H1 (cell line): ENCODE measurements around the gene SEMA6A. TPM values are rescaled to one million over a fixed set of nuclear protein-coding genes. Genes with fewer than 3 reads are reported as not detected.
"Not testable (repeated sequence)": the region's sequence is repeated elsewhere in the genome, so short reads cannot be mapped to it uniquely, and the experiment has no call there.

Experiments
- CTCF ChIA-PET: fragments of 300-600 bp; sonication (Branson Sonifier 250); formaldehyde crosslinking; loops from one replicate; lab custom pipeline; 2021; ENCODE audit not compliant: partially characterized antibody; lab: Charles Lee
- POLR2A ChIA-PET: fragments of 300-600 bp; sonication (Branson Sonifier 250); formaldehyde crosslinking; loops from one replicate; lab custom pipeline; 2021; ENCODE audit warnings: inconsistent platforms; ENCODE audit not compliant: partially characterized antibody; lab: Charles Lee
- DNase-seq, 2 experiments: peaks; one replicate each; pipeline versions ENCODE4 v3.0.0 to v3.0.0-alpha.2; 2010 to 2022; ENCODE audit warnings: low spot score in 2 of 2, low read depth in 1 of 2, mixed read lengths in 1 of 2
- FAIRE-seq: peaks from 2 replicates; lab custom pipeline; 2011; peaks lifted over from hg19 to GRCh38; lab: Jason Lieb, UNC
- H2AFZ ChIP-seq: 2 replicates; pipeline ENCODE4 v1.8.1; 2012; ENCODE audit warnings: low read length, inconsistent platforms
- H2AK5ac ChIP-seq: 2 replicates; pipeline ENCODE4 v1.6.1; 2013; ENCODE audit warnings: low read depth, low read length
- H2BK120ac ChIP-seq: replicated peaks from 2 replicates; pipeline ENCODE3; 2013; ENCODE audit warnings: low read depth, low read length, inconsistent platforms
- H2BK12ac ChIP-seq: 2 replicates; pipeline ENCODE4 v1.6.1; 2013; ENCODE audit warnings: low read depth, low read length
- H2BK15ac ChIP-seq: 2 replicates; pipeline ENCODE4 v1.6.1; 2013; ENCODE audit warnings: low read length
- H2BK20ac ChIP-seq: 2 replicates; pipeline ENCODE4 v1.6.1; 2013; ENCODE audit warnings: low read length
- H2BK5ac ChIP-seq: 2 replicates; pipeline ENCODE4 v1.6.1; 2013; ENCODE audit warnings: low read depth, low read length
- H3K14ac ChIP-seq: 2 replicates; pipeline ENCODE4 v1.6.1; 2013; ENCODE audit warnings: inconsistent platforms; ENCODE audit not compliant: insufficient read length
- H3K18ac ChIP-seq: 2 replicates; pipeline ENCODE4 v1.6.1; 2013; ENCODE audit warnings: low read length; ENCODE audit errors: extremely low read depth
- H3K23ac ChIP-seq: 2 replicates; pipeline ENCODE4 v1.6.1; 2013; ENCODE audit warnings: inconsistent platforms; ENCODE audit not compliant: insufficient read length
- H3K23me2 ChIP-seq: 2 replicates; pipeline ENCODE4 v1.6.1; 2013; ENCODE audit warnings: low read depth, low read length
- H3K27ac ChIP-seq: 2 replicates; pipeline ENCODE4 v1.6.1; 2011; ENCODE audit warnings: low read depth, low read length, inconsistent platforms
- H3K27me3 ChIP-seq, 4 experiments: replicated peaks in 1 of 4; 1 replicate in 1 of 4; 2 replicates in 3 of 4; pipeline versions ENCODE4 v1.6.1 to v1.8.1; 2011 to 2013; ENCODE audit warnings: low read length in 3 of 4, mild to moderate bottlenecking in 3 of 4, inconsistent platforms in 2 of 4, mixed read lengths in 2 of 4, moderate library complexity in 1 of 4; ENCODE audit not compliant: control insufficient read depth in 3 of 4, insufficient read depth in 3 of 4; ENCODE audit errors: extremely low read depth in 1 of 4
- H3K36me3 ChIP-seq, 4 experiments: 2 replicates each; pipeline versions ENCODE4 v1.6.1 to v1.8.1; 2011 to 2013; ENCODE audit warnings: mild to moderate bottlenecking in 4 of 4, low read length in 3 of 4, moderate library complexity in 2 of 4, control low read depth in 1 of 4, inconsistent platforms in 1 of 4; ENCODE audit not compliant: insufficient read depth in 4 of 4, control insufficient read depth in 2 of 4
- H3K4ac ChIP-seq: replicated peaks from 2 replicates; pipeline ENCODE3; 2013; ENCODE audit warnings: low read length, low read depth, mixed read lengths, inconsistent platforms; ENCODE audit not compliant: insufficient read length
- H3K4me1 ChIP-seq, 4 experiments: replicated peaks in 1 of 4; 1 replicate in 1 of 4; 2 replicates in 3 of 4; pipeline versions ENCODE4 v1.6.1 to v1.8.1; 2011 to 2013; ENCODE audit warnings: low read length in 3 of 4, inconsistent platforms in 2 of 4, mixed read lengths in 1 of 4; ENCODE audit not compliant: insufficient read depth in 4 of 4, control insufficient read depth in 3 of 4
- H3K4me2 ChIP-seq, 2 experiments: 2 replicates each; pipeline versions ENCODE4 v1.6.1 to v1.8.1; 2011 to 2013; ENCODE audit warnings: low read depth in 2 of 2, low read length in 2 of 2, control low read depth in 1 of 2, inconsistent platforms in 1 of 2, mild to moderate bottlenecking in 1 of 2; ENCODE audit not compliant: insufficient read depth in 1 of 2
- H3K4me3 ChIP-seq, 4 experiments: fragments of 200-600, 300-600 bp in 1 of 4; sonication (generic), shearing (Covaris generic), sonication (Bioruptor Twin) in 1 of 4; 2 replicates each; pipeline versions ENCODE4 v1.5.1 to v1.8.1; 2011 to 2016; ENCODE audit warnings: low read length in 4 of 4, low read depth in 3 of 4, control low read depth in 2 of 4, inconsistent platforms in 2 of 4, mild to moderate bottlenecking in 2 of 4, mixed read lengths in 1 of 4, moderate library complexity in 1 of 4; ENCODE audit not compliant: insufficient read depth in 2 of 4; ENCODE audit errors: extremely low read depth in 1 of 4
- H3K56ac ChIP-seq: replicated peaks from 2 replicates; pipeline ENCODE3; 2013; ENCODE audit warnings: low read depth, mild to moderate bottlenecking, mixed read lengths, low read length, inconsistent platforms; ENCODE audit not compliant: insufficient read length
- H3K79me1 ChIP-seq: 2 replicates; pipeline ENCODE4 v1.6.1; 2013; ENCODE audit warnings: low read depth, low read length, control low read depth
- H3K79me2 ChIP-seq, 2 experiments: 2 replicates each; pipeline versions ENCODE4 v1.6.1 to v1.8.1; 2012 to 2013; ENCODE audit warnings: low read length in 2 of 2, mild to moderate bottlenecking in 2 of 2, inconsistent platforms in 1 of 2; ENCODE audit not compliant: insufficient read depth in 2 of 2, control insufficient read depth in 1 of 2
- H3K9ac ChIP-seq, 4 experiments: replicated peaks in 1 of 4; 1 replicate in 1 of 4; 2 replicates in 3 of 4; pipeline versions ENCODE4 v1.6.1 to v1.8.1; 2011 to 2013; ENCODE audit warnings: low read depth in 3 of 4, low read length in 3 of 4, control low read depth in 2 of 4, mild to moderate bottlenecking in 2 of 4, moderate library complexity in 2 of 4, inconsistent platforms in 1 of 4; ENCODE audit errors: extremely low read depth in 1 of 4
- H3K9me3 ChIP-seq, 2 experiments: 2 replicates each; pipeline versions ENCODE4 v1.6.1 to v1.8.1; 2012 to 2013; ENCODE audit warnings: mild to moderate bottlenecking in 2 of 2, moderate library complexity in 2 of 2, control low read depth in 1 of 2, inconsistent platforms in 1 of 2, low read depth in 1 of 2, low read length in 1 of 2, mixed read lengths in 1 of 2; ENCODE audit not compliant: insufficient read depth in 2 of 2
- H4K20me1 ChIP-seq, 2 experiments: replicated peaks in 1 of 2; 2 replicates each; pipeline versions ENCODE3 to v1.8.1; 2011 to 2013; ENCODE audit warnings: inconsistent platforms in 2 of 2, low read length in 2 of 2, mild to moderate bottlenecking in 1 of 2; ENCODE audit not compliant: insufficient read depth in 2 of 2, control insufficient read depth in 1 of 2
- H4K5ac ChIP-seq: 2 replicates; pipeline ENCODE4 v1.6.1; 2013; ENCODE audit warnings: low read length, low read depth, mixed read lengths, inconsistent platforms; ENCODE audit not compliant: insufficient read length
- H4K8ac ChIP-seq: 2 replicates; pipeline ENCODE4 v1.8.0; 2013; ENCODE audit warnings: mild to moderate bottlenecking, moderate library complexity, low read length, inconsistent platforms; ENCODE audit not compliant: insufficient read depth; ENCODE audit errors: extremely low read depth
- H4K91ac ChIP-seq: replicated peaks from 2 replicates; pipeline ENCODE3; 2013; ENCODE audit warnings: low read length, mixed read lengths, inconsistent platforms; ENCODE audit not compliant: insufficient read length
- WGBS, 2 experiments: shearing (Covaris generic) in 1 of 2; methylation state at CpG; one replicate each; pipeline versions ENCODE4 v1.1.6 to v1.1.7; 2013 to 2015; ENCODE audit warnings: low lambda C conversion rate in 2 of 2, mixed read lengths in 2 of 2, inconsistent platforms in 1 of 2, low coverage in 1 of 2, missing lambda C conversion rate in 1 of 2; ENCODE audit not compliant: insufficient replicate concordance in 2 of 2, insufficient coverage in 1 of 2, insufficient read length in 1 of 2; ENCODE audit errors: extremely low coverage in 1 of 2, missing lambda C conversion rate in 1 of 2; 5-methylcytosine and 5-hydroxymethylcytosine counted together
- polyA plus RNA-seq, 7 experiments: library from polyadenylated mRNA; depleted of rRNA in 3 of 7; stranded (reverse) in 5 of 7; unstranded in 2 of 7; fragments of >200 nt in 5 of 7; fragments of 200-250 nt in 2 of 7; gene quantifications; 1 replicate in 5 of 7; 2 replicates in 1 of 7; 4 replicates in 1 of 7; pipeline versions ENCODE4 v1.2.1 to v1.2.3, GENCODE V29; 2011 to 2013; ENCODE audit warnings: missing spikeins in 2 of 7, mixed read lengths in 2 of 7
- total RNA-seq: library from RNA; stranded (reverse); fragmentation: NEBNext Ultra II Directional; extraction: Animal tissue kit (Norgen Biotek cat#: 25700); gene quantifications from 2 replicates; pipeline ENCODE4 v1.2.1, GENCODE V29; 2021

SEMA6A gene
- total and polyA plus RNA-seq, 2 of the 8 experiments (the other 6 are each of a cell fraction or from before 2014, with no cell fraction given): 78.3 to 277 TPM

DNA sequence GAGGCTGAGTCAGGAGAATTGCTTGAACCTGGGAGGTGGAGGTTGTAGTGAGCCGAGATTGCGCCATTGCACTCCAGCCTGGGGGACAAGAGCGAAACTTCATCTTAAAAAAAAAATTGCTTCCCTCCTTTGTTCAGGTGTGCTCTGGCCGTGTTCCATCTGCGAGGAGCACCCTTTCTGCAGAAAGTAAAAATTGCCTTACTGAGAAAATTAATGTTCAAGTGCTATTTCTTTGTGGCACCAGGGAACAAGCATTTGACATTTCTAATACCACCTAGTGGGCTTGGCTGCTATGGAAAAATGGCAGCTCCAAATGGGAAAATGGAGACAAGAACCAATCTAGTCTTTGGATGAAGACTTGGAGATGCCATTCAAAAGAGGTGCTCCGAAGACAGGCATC is 29.2 kb downstream of the SEMA6A start:
- not testable (repeated sequence) for H3K23ac ChIP-seq, H3K27me3 ChIP-seq, H2BK20ac ChIP-seq, H3K14ac ChIP-seq, H3K4me2 ChIP-seq, H3K9me3 ChIP-seq, FAIRE-seq, H3K9ac ChIP-seq, H4K91ac ChIP-seq, H3K23me2 ChIP-seq, H2BK120ac ChIP-seq, H4K8ac ChIP-seq, H2BK12ac ChIP-seq, DNase-seq, H3K56ac ChIP-seq, H4K5ac ChIP-seq, H3K4ac ChIP-seq, H2BK15ac ChIP-seq, H2AFZ ChIP-seq, H2BK5ac ChIP-seq, H3K27ac ChIP-seq, H3K18ac ChIP-seq, H3K4me1 ChIP-seq, H2AK5ac ChIP-seq, H3K79me1 ChIP-seq, H3K4me3 ChIP-seq
- peaks cover 0 to 32% (median 2%) of the 10 kb centered on the region in 4 experiments; a peak in 2 of 8 replicates for H3K36me3 ChIP-seq
- CTCF ChIA-PET: interaction anchor here (1.1 to 3.2 kb wide), 4 partner anchors 9 to 31 kb away, joined by 3 to 14 read pairs (median 4); no protein-coding TSS in a partner anchor
- H4K20me1 ChIP-seq: peaks cover 36 to 46% of the 10 kb centered on the region in 2 experiments
- WGBS, 2 experiments: 90% methylated on average over 6 of the region's 6 CpGs; no CpG with 5 or more reads in 1 of the 2 experiments
- peaks cover 91 to 100% of the 10 kb centered on the region in 2 experiments for H3K79me2 ChIP-seq
- POLR2A ChIA-PET: interaction anchor here (0.6 to 2.5 kb wide), 8 partner anchors 8 to 1330 kb away, joined by 3 to 10 read pairs (median 3); partner anchors contain the start of gene SEMA6A
